Neural progenitor cell (in vitro differentiated cells): ENCODE data around the gene MYLK. TPM values are rescaled to one million over a fixed set of nuclear protein-coding genes. Genes with fewer than 3 reads are reported as not detected.

Source experiments
- DNase-seq: peaks from one replicate; pipeline ENCODE4 v3.0.0-alpha.2; 2016; ENCODE audit warnings: low spot score
- H2AFZ ChIP-seq: fragments of 200-600 bp; sonication (generic); replicated peaks from 2 replicates; pipeline ENCODE4 v1.6.1; 2016; ENCODE audit warnings: antibody characterized with exemption
- H3F3A ChIP-seq: fragments of 200-600 bp; sonication (generic); 2 replicates; pipeline ENCODE4 v1.6.1; 2016; ENCODE audit warnings: antibody characterized with exemption, low read depth
- H3K27ac ChIP-seq: fragments of 200-600 bp; sonication (generic); 2 replicates; pipeline ENCODE4 v1.5.1; 2016; ENCODE audit warnings: mild to moderate bottlenecking
- H3K27me3 ChIP-seq: fragments of 200-600 bp; sonication (generic); 2 replicates; pipeline ENCODE4 v1.6.1; 2016; ENCODE audit warnings: mild to moderate bottlenecking, moderate library complexity
- H3K36me3 ChIP-seq: fragments of 200-600 bp; sonication (generic); 2 replicates; pipeline ENCODE4 v1.5.1; 2016
- H3K4me1 ChIP-seq: fragments of 200-600 bp; sonication (generic); 2 replicates; pipeline ENCODE4 v1.6.1; 2016; ENCODE audit warnings: mixed run types
- H3K4me2 ChIP-seq: fragments of 200-600 bp; sonication (generic); 2 replicates; pipeline ENCODE4 v1.6.1; 2016
- H3K4me3 ChIP-seq: fragments of 200-600 bp; sonication (generic); 2 replicates; pipeline ENCODE4 v1.5.1; 2016
- H3K79me2 ChIP-seq: fragments of 200-600 bp; sonication (generic); 2 replicates; pipeline ENCODE4 v1.6.1; 2016; ENCODE audit warnings: low read depth
- H3K9ac ChIP-seq: fragments of 200-600 bp; sonication (generic); 2 replicates; pipeline ENCODE4 v1.6.1; 2016
- H3K9me3 ChIP-seq: fragments of 200-600 bp; sonication (generic); 2 replicates; pipeline ENCODE4 v1.5.1; 2016; ENCODE audit warnings: low read depth
- H4K20me1 ChIP-seq: fragments of 200-600 bp; sonication (generic); 2 replicates; pipeline ENCODE4 v1.6.1; 2016; ENCODE audit warnings: low read depth
- H3K27ac Mint-ChIP-seq: 3 replicates; pipeline ENCODE4 v1.8.0; 2021; ENCODE audit warnings: mixed read lengths
- H3K27me3 Mint-ChIP-seq: 2 replicates; pipeline ENCODE4 v1.8.0; 2022; ENCODE audit warnings: low read depth, mild to moderate bottlenecking, inconsistent platforms, moderate library complexity, mixed read lengths; ENCODE audit not compliant: insufficient read depth
- H3K36me3 Mint-ChIP-seq: 3 replicates; pipeline ENCODE4 v1.8.0; 2021; ENCODE audit warnings: mixed read lengths
- H3K4me1 Mint-ChIP-seq: 3 replicates; pipeline ENCODE4 v1.8.0; 2021; ENCODE audit warnings: mixed read lengths
- H3K4me3 Mint-ChIP-seq: 3 replicates; pipeline ENCODE4 v1.8.0; 2021; ENCODE audit warnings: mild to moderate bottlenecking, moderate library complexity, mixed read lengths
- H3K9me3 Mint-ChIP-seq: 3 replicates; pipeline ENCODE4 v1.8.0; 2020; ENCODE audit warnings: mixed read lengths
- EZH2 ChIP-seq: fragments of 200-600 bp; sonication (generic); IDR thresholded peaks from 2 replicates; pipeline ENCODE4 v1.6.1; 2017; ENCODE audit warnings: antibody characterized with exemption, mild to moderate bottlenecking, moderate library complexity
- EZH2phosphoT487 ChIP-seq: fragments of 200-600 bp; sonication (generic); IDR thresholded peaks from 2 replicates; pipeline ENCODE4 v1.6.1; 2017; ENCODE audit warnings: antibody characterized with exemption
- total RNA-seq: library from RNA; depleted of rRNA; stranded (reverse); fragments of >200 nt; gene quantifications from 2 replicates; pipeline ENCODE4 v1.2.3, GENCODE V29; 2015; ENCODE audit warnings: low replicate concordance
- TF ChIP-seq, protein P1 (sequence below): fragments of 200-600 bp; sonication (generic); IDR thresholded peaks from 2 replicates; pipeline ENCODE4 v1.5.1; 2017; ENCODE audit warnings: antibody characterized with exemption, mild to moderate bottlenecking

The MYLK gene
- total RNA-seq, 1 donor from 2014 or later: 28.4 TPM

DNA sequence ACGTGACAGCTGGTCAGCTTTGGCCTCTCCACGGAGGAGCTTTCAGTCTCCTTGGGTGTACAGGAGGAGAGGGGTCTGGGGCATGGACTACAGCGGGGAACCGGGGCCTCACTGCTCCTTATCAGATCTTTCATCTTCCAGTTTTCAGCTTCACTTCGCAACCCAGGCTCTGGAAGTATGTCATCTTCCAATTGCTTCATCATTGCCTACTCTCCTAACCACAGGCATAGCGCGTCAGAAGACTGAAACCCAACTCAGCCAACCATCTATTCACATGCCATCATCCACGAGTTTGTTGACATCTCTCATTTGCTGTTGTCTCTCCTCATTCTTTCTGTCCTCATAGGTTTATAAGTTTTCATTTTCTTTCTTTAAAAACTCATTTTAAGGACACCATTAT, 119.5 kb downstream of the MYLK start:
- Mint-ChIP-seq H3K36me3 (peaks cover 23% of the 10 kb centered on the region), H3K4me3 (no peak overlapping the region), H3K9me3 (peaks cover 2% of the 10 kb centered on the region), H3K27me3 (peaks cover 5% of the 10 kb centered on the region), H3K4me1 (peaks cover 25% of the 10 kb centered on the region), H3K27ac (no peak overlapping the region)
- H3K27me3 ChIP-seq: no peaks in the 10 kb centered on the region
- no peaks in the 10 kb centered on the region for H3K79me2 ChIP-seq
- no peak overlapping the region for H3K27ac ChIP-seq
- H3F3A ChIP-seq: peaks cover 15% of the 10 kb centered on the region
- TF ChIP-seq EZH2 (no peak), EZH2phosphoT487 (no peak)
- TF ChIP-seq, protein P1, sequence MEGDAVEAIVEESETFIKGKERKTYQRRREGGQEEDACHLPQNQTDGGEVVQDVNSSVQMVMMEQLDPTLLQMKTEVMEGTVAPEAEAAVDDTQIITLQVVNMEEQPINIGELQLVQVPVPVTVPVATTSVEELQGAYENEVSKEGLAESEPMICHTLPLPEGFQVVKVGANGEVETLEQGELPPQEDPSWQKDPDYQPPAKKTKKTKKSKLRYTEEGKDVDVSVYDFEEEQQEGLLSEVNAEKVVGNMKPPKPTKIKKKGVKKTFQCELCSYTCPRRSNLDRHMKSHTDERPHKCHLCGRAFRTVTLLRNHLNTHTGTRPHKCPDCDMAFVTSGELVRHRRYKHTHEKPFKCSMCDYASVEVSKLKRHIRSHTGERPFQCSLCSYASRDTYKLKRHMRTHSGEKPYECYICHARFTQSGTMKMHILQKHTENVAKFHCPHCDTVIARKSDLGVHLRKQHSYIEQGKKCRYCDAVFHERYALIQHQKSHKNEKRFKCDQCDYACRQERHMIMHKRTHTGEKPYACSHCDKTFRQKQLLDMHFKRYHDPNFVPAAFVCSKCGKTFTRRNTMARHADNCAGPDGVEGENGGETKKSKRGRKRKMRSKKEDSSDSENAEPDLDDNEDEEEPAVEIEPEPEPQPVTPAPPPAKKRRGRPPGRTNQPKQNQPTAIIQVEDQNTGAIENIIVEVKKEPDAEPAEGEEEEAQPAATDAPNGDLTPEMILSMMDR: no peak
- no peaks in the 10 kb centered on the region for H4K20me1 ChIP-seq
- H3K36me3 ChIP-seq: no peaks in the 10 kb centered on the region
- peaks cover 15% of the 10 kb centered on the region for H3K4me1 ChIP-seq
- no peaks in the 10 kb centered on the region for H3K9me3 ChIP-seq
- no peak for DNase-seq
- H3K4me3 ChIP-seq: no peak overlapping the region
- H3K4me2 ChIP-seq: no peak overlapping the region
- no peak overlapping the region for H2AFZ ChIP-seq
- no peak overlapping the region for H3K9ac ChIP-seq

- peaks cover 22% of the 10 kb centered on the region for H3K36me3 Mint-ChIP-seq
- peaks cover 2% of the 10 kb centered on the region for H3K9me3 Mint-ChIP-seq
- no peaks in the 10 kb centered on the region for H3K9me3 ChIP-seq
- H3K4me1 ChIP-seq: peaks cover 25% of the 10 kb centered on the region
- H3K27me3 Mint-ChIP-seq: peaks cover 5% of the 10 kb centered on the region
- H3K27ac ChIP-seq: no peak overlapping the region
- no peak overlapping the region for H2AFZ ChIP-seq
- no peak for DNase-seq
- no peak overlapping the region for H3K4me3 Mint-ChIP-seq
- no peak for TF ChIP-seq EZH2
- no peak overlapping the region for H3K27ac Mint-ChIP-seq
- H3K4me1 Mint-ChIP-seq: peaks cover 26% of the 10 kb centered on the region
- no peak overlapping the region for H3K4me3 ChIP-seq
- no peaks in the 10 kb centered on the region for H3K79me2 ChIP-seq
- no peaks in the 10 kb centered on the region for H3K36me3 ChIP-seq
- peaks cover 18% of the 10 kb centered on the region for H3F3A ChIP-seq
- no peak overlapping the region for H3K9ac ChIP-seq
- H3K4me2 ChIP-seq: no peak overlapping the region
- no peaks in the 10 kb centered on the region for H4K20me1 ChIP-seq
- H3K27me3 ChIP-seq: no peaks in the 10 kb centered on the region
Measured at GRCh38 chr3:123762805-123763204, 121.3 kb downstream of the MYLK start.

DNA sequence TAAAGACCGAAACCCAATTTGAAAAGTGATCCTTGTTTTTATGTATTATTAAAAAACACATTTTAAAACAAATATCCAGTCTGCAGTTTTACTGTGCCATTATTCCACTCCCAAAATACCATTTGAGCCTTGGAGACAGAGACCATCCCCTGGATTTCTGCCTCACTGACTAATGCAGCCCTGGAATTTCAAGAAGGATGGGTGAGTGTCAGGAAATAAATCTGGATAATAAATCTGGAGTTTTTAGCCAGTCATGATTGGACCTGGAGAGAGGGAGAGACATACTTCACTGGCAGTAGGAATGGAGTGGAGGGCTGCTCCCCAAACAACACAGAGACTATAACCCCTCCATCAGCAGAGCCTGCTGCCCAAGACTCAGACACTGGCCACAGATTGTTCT, 123.3 kb downstream of the MYLK start:
- Histone ChIP-seq H3K9me3 (no peaks in the 10 kb centered on the region), H3K9ac (no peak overlapping the region), H4K20me1 (no peaks in the 10 kb centered on the region), H3K79me2 (no peaks in the 10 kb centered on the region), H3K27ac (no peak overlapping the region), H3K4me2 (no peak overlapping the region), H3K36me3 (no peaks in the 10 kb centered on the region), H3F3A (peaks cover 5% of the 10 kb centered on the region), H3K4me3 (no peak overlapping the region), H3K27me3 (no peaks in the 10 kb centered on the region), H2AFZ (no peak overlapping the region), H3K4me1 (peaks cover 16% of the 10 kb centered on the region)
- H3K27me3 Mint-ChIP-seq: peaks cover 5% of the 10 kb centered on the region
- no peak overlapping the region for H3K27ac Mint-ChIP-seq
- DNase-seq: no peak
- peaks cover 16% of the 10 kb centered on the region for H3K4me1 Mint-ChIP-seq
- peaks cover 17% of the 10 kb centered on the region for H3K36me3 Mint-ChIP-seq
- TF ChIP-seq EZH2phosphoT487 (no peak), EZH2 (no peak)
- TF ChIP-seq, protein P1: no peak
- H3K9me3 Mint-ChIP-seq: no peaks in the 10 kb centered on the region
- no peak overlapping the region for H3K4me3 Mint-ChIP-seq

DNA sequence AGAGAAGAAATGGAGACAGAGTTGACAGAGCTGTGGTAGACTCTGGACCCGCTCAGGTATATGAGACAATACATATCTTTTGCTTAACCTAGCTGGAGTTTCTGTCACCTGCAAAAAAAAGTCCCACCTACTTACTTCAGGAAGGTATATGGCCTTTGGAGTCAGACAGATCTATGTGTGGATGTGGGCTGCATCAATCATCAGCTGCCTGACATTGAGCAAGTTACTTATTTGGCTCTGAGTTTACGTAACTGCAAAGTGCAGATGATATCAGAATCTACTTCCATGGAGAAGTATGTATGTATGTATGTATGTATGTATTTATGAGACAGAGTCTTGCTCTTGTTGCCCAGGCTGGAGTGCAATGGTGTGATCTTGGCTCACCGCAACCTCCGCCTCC, 124.3 kb downstream of the MYLK start:
- Histone ChIP-seq H3K4me1 (peaks cover 16% of the 10 kb centered on the region), H3K79me2 (no peaks in the 10 kb centered on the region), H4K20me1 (no peaks in the 10 kb centered on the region), H3K4me2 (no peak overlapping the region), H3K36me3 (no peaks in the 10 kb centered on the region), H2AFZ (no peak overlapping the region), H3K27me3 (no peaks in the 10 kb centered on the region), H3K4me3 (no peak overlapping the region), H3K9ac (no peak overlapping the region), H3F3A (peaks cover 5% of the 10 kb centered on the region), H3K27ac (no peak overlapping the region), H3K9me3 (no peaks in the 10 kb centered on the region)
- Mint-ChIP-seq H3K36me3 (peaks cover 14% of the 10 kb centered on the region), H3K4me1 (peaks cover 21% of the 10 kb centered on the region), H3K9me3 (no peaks in the 10 kb centered on the region), H3K4me3 (no peak overlapping the region), H3K27me3 (peaks cover 3% of the 10 kb centered on the region), H3K27ac (no peak overlapping the region)
- TF ChIP-seq EZH2phosphoT487 (no peak), EZH2 (no peak)
- TF ChIP-seq, protein P1: no peak
- DNase-seq: no peak
